Right lobe of liver (tissue), 6 donors: Measurements from ENCODE around the gene TSPAN14. TPM values are rescaled to one million over a fixed set of nuclear protein-coding genes. Genes with fewer than 3 reads are reported as not detected.

Experiments
- ATAC-seq, 4 donors: fragments of 200-7000 bp; cut with Tn5 transposase; one replicate each; pipeline ENCODE4 v1.9.1; 2020; ENCODE audit warnings: mild to moderate bottlenecking in 4 of 4, moderate library complexity in 4 of 4
- DNase-seq, 3 donors: peaks; one replicate each; pipeline ENCODE4 v3.0.0-alpha.2; 2020
- H3K27ac ChIP-seq, 3 donors: fragments of 200-600 bp; one replicate each; pipeline ENCODE4 v1.8.0; 2022
- H3K27me3 ChIP-seq, 2 donors: fragments of 200-600 bp; one replicate each; pipeline ENCODE4 v1.8.0; 2022
- H3K36me3 ChIP-seq, 4 donors: fragments of 200-600 bp; sonication (generic) in 1 of 4; one replicate each; pipeline versions ENCODE4 v1.5.1 to v1.8.0; 2017 to 2022; ENCODE audit warnings: control low read depth in 1 of 4
- H3K4me1 ChIP-seq, 4 donors: fragments of 200-600 bp; sonication (generic) in 1 of 4; one replicate each; pipeline versions ENCODE4 v1.5.1 to v1.8.0; 2017 to 2022; ENCODE audit warnings: control low read depth in 1 of 4
- H3K4me3 ChIP-seq, 3 donors: fragments of 200-600 bp; one replicate each; pipeline ENCODE4 v1.8.0; 2022
- H3K9me3 ChIP-seq, 4 donors: fragments of 200-600 bp; sonication (generic) in 1 of 4; one replicate each; pipeline versions ENCODE4 v1.5.1 to v1.8.0; 2017 to 2022; ENCODE audit warnings: control low read depth in 1 of 4
- CTCF ChIP-seq, 4 donors: fragments of 200-600 bp in 3 of 4; fragments of 450-650 bp in 1 of 4; IDR thresholded peaks; one replicate each; pipeline versions ENCODE4 v1.5.1 to v1.8.0; 2016 to 2022; ENCODE audit warnings: antibody characterized with exemption in 4 of 4, mild to moderate bottlenecking in 2 of 4
- POLR2A ChIP-seq: fragments of 450-650 bp; IDR thresholded peaks from one replicate; pipeline ENCODE4 v1.6.1; 2017; ENCODE audit warnings: antibody characterized with exemption, mild to moderate bottlenecking
- WGBS: methylation state at CpG from one replicate; pipeline ENCODE4 v1.1.6; 2018; ENCODE audit warnings: low coverage, low lambda C conversion rate; ENCODE audit not compliant: insufficient coverage; ENCODE audit errors: missing lambda C conversion rate; 5-methylcytosine and 5-hydroxymethylcytosine counted together
- intact Hi-C, 2 donors: fragments of 100-400 bp; cut with DNase I; formaldehyde crosslinking; loops; one replicate each; pipeline versions ENCODE4 v1.11.2 to v1.14.1; 2022
- total RNA-seq, 6 experiments: library from RNA; depleted of rRNA in 2 of 6; stranded (reverse); fragments of >200 nt in 2 of 6; fragmentation: NEBNext Ultra II Directional in 3 of 6; extraction: Animal tissue kit (Norgen Biotek cat#: 25700) in 3 of 6; gene quantifications; one replicate each; pipeline versions ENCODE4 v1.1.0 to v1.2.4, GENCODE V29; 2016 to 2023
- donor health status: DM: no; HTN: yes; CAD: no.
- donor health status: DM: no; HTN: no; CAD: no.
- donor health status: DM: no; HTN: no; CAD: no.
- donor health status: DM: no; HTN: yes; CAD: no.
- donor health status: DM: no; HTN: yes; CAD: no.

TSPAN14 gene
- total RNA-seq, 6 experiments from 2014 or later, result 22.1 to 39.0 (median 28.4) TPM

- ATAC-seq (peak in 3 of 4 donors; percentile 12 to 24 (median 12)), DNase-seq (no peak)
- Histone ChIP-seq H3K36me3 (no peaks in the 10 kb centered on the region), H3K27me3 (no peaks in the 10 kb centered on the region), H3K27ac (peak overlapping the region in 2 of 3 donors; percentile 4 to 36), H3K4me1 (peaks cover 0 to 94% (median 29%) of the 10 kb centered on the region in 4 donors), H3K9me3 (no peaks in the 10 kb centered on the region), H3K4me3 (no peak overlapping the region)
- WGBS, result 31% methylated on average over 7 of the region's 7 CpGs
- no peak for TF ChIP-seq POLR2A
- no peak for TF ChIP-seq CTCF (IDR thresholded peaks at IDR 0.05)
- intact Hi-C loops, result no loop called here
Measured at GRCh38 chr10:80462299-80462980, 8.3 kb downstream of the TSPAN14 start.

DNA sequence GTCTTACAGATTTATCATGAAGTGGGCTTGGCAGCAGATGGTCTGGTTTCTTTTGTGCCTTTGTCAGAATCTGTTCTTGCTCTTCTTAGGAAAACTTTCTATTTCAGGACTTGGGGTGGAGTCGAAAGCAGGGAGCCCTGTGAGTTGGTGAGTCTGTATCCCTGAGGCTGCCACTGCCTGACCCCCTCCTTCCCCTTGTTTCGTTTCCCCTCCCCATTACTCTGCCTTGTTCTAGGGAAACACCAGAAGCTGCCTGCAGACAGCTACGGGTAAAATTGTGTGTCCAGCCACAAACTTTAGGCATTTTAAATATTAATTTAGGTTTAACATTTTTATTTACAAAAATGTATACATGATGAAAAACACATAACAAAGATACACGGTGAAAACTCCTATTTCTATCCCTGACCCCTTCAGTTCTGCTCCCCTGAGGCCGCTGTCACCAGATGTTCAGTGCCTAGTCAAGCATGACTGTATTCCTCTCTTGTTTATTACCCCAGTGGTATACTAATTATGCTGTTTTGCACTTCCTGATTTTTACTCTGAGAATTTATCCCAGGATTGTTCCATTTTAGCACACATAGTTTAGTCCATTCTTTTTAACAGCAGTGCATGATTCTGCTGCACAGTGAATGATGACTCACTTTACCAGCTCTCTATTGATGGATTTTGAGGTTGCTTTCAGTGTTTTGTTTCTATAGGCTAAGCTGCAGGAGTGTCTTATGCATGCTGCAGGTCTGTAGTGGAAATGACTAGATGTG is 9.1 kb downstream of the TSPAN14 start:
- DNase-seq (no peak), ATAC-seq (no peak)
- H3K36me3 ChIP-seq, result no peaks in the 10 kb centered on the region
- 46% methylated on average over 5 of the region's 5 CpGs for WGBS
- intact Hi-C loops, result no loop called here
- H3K27me3 ChIP-seq, result no peaks in the 10 kb centered on the region
- H3K9me3 ChIP-seq, result no peaks in the 10 kb centered on the region
- H3K27ac ChIP-seq, result peak overlapping the region in 2 of 3 donors; percentile 4 to 36
- TF ChIP-seq POLR2A (no peak), CTCF (IDR thresholded peaks at IDR 0.05) (no peak)
- H3K4me3 ChIP-seq, result no peak overlapping the region
- H3K4me1 ChIP-seq, result peaks cover 1 to 94% (median 33%) of the 10 kb centered on the region in 4 donors

- TF ChIP-seq CTCF (IDR thresholded peaks at IDR 0.05), result no peak
- no peak for TF ChIP-seq POLR2A
- no peaks in the 10 kb centered on the region for H3K9me3 ChIP-seq
- H3K4me1 ChIP-seq, result peaks cover 4 to 94% (median 33%) of the 10 kb centered on the region in 4 donors
- no peak for ATAC-seq
- H3K27me3 ChIP-seq, result no peaks in the 10 kb centered on the region
- no peak for DNase-seq
- intact Hi-C loops, result no loop called here
- H3K4me3 ChIP-seq, result no peak overlapping the region
- 66% methylated on average over 10 of the region's 10 CpGs for WGBS
- H3K27ac ChIP-seq, result peak overlapping the region; percentile 30 to 49 (median 45)
- no peaks in the 10 kb centered on the region for H3K36me3 ChIP-seq
Measured at GRCh38 chr10:80463868-80464267, 9.8 kb downstream of the TSPAN14 start.

GRCh38 chr10:80464557-80465450 is 10.7 kb downstream of the TSPAN14 start:
- DNase-seq, result no peak
- H3K4me3 ChIP-seq, result no peak overlapping the region
- no peaks in the 10 kb centered on the region for H3K9me3 ChIP-seq
- H3K4me1 ChIP-seq, result peaks cover 4 to 87% (median 36%) of the 10 kb centered on the region in 4 donors
- no peak for TF ChIP-seq POLR2A
- intact Hi-C loops, result no loop called here
- 56% methylated on average over 7 of the region's 14 CpGs for WGBS
- H3K27me3 ChIP-seq, result no peaks in the 10 kb centered on the region
- ATAC-seq, result peak; percentile 6 to 19 (median 11)
- H3K36me3 ChIP-seq, result peaks cover 0 to 3% (median 1%) of the 10 kb centered on the region in 4 donors
- H3K27ac ChIP-seq, result peak overlapping the region; percentile 30 to 49 (median 45)
